ENCODE results near the gene CYP1B1. TPM values are rescaled to one million over a fixed set of nuclear protein-coding genes. Genes with fewer than 3 reads are reported as not detected.
"Not testable (repeated sequence)": the region's sequence is repeated elsewhere in the genome, so short reads cannot be mapped to it uniquely, and the experiment has no call there.

CYP1B1 gene
- total RNA-seq, 4 donors from 2014 or later = 10.7 to 19.6 (median 12.8) TPM

- Histone ChIP-seq H3K9me3 (no peaks in the 10 kb centered on the region), H3K4me3 (no peak overlapping the region), H3K27ac (no peak overlapping the region), H3K27me3 (no peaks in the 10 kb centered on the region), H3K36me3 (no peaks in the 10 kb centered on the region), H3K4me1 (peaks cover 46% of the 10 kb centered on the region)
- TF ChIP-seq POLR2A (IDR thresholded peaks at IDR 0.05) (no peak), POLR2AphosphoS5 (IDR thresholded peaks at IDR 0.05) (no peak), EP300 (IDR thresholded peaks at IDR 0.05) (no peak)
- TF ChIP-seq, protein P1, sequence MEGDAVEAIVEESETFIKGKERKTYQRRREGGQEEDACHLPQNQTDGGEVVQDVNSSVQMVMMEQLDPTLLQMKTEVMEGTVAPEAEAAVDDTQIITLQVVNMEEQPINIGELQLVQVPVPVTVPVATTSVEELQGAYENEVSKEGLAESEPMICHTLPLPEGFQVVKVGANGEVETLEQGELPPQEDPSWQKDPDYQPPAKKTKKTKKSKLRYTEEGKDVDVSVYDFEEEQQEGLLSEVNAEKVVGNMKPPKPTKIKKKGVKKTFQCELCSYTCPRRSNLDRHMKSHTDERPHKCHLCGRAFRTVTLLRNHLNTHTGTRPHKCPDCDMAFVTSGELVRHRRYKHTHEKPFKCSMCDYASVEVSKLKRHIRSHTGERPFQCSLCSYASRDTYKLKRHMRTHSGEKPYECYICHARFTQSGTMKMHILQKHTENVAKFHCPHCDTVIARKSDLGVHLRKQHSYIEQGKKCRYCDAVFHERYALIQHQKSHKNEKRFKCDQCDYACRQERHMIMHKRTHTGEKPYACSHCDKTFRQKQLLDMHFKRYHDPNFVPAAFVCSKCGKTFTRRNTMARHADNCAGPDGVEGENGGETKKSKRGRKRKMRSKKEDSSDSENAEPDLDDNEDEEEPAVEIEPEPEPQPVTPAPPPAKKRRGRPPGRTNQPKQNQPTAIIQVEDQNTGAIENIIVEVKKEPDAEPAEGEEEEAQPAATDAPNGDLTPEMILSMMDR (IDR thresholded peaks at IDR 0.05) = no peak
- no peak for DNase-seq (ENCODE audit: low spot score in 2 of 2)
- 55% methylated on average over 3 of the region's 3 CpGs for WGBS
These were observed 37.1 kb upstream of the CYP1B1 start for GRCh38 chr2:38113051-38113450.

GRCh38 chr2:38111350-38111749 lies 35.4 kb upstream of the CYP1B1 start:
- not testable (repeated sequence) for DNase-seq (ENCODE audit: low spot score in 2 of 2); H3K4me3 ChIP-seq; H3K27me3 ChIP-seq; H3K9me3 ChIP-seq; H3K27ac ChIP-seq; H3K36me3 ChIP-seq
- peaks cover 45% of the 10 kb centered on the region for H3K4me1 ChIP-seq
- 94% methylated on average over 4 of the region's 4 CpGs for WGBS

DNA sequence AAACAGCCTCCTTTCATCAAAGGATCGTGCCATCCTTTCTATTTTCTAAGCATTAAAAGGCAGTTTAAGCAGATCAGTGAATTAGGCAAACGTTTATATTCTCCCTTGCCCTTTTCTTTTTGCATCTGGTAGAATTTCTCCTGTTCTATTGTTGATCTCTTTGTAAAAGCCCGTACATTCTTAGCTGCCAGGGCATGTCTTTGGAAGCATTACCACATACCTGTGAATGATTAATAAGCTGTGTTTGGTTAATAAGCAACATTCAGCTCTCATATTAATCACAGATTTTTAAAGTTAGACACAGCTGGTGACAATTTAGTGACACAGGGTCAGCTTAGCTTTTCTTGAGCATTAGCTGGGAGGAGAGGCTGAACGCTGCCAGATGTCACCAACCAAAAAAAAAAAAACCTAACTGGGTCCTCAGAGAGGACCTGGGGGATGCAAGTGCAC lies 33.8 kb upstream of the CYP1B1 start:
- Histone ChIP-seq H3K27me3 (no peaks in the 10 kb centered on the region), H3K4me1 (peaks cover 38% of the 10 kb centered on the region), H3K36me3 (no peaks in the 10 kb centered on the region), H3K27ac (peak overlapping the region; percentile 77), H3K9me3 (no peaks in the 10 kb centered on the region), H3K4me3 (peak overlapping the region; percentile 12)
- 26% methylated on average over 4 of the region's 4 CpGs for WGBS
- DNase-seq (ENCODE audit: low spot score in 2 of 2) = no peak
- TF ChIP-seq, protein P1 (IDR thresholded peaks at IDR 0.05) = no peak
- TF ChIP-seq POLR2AphosphoS5 (IDR thresholded peaks at IDR 0.05) (no peak), EP300 (IDR thresholded peaks at IDR 0.05) (no peak), POLR2A (IDR thresholded peaks at IDR 0.05) (no peak)

DNA sequence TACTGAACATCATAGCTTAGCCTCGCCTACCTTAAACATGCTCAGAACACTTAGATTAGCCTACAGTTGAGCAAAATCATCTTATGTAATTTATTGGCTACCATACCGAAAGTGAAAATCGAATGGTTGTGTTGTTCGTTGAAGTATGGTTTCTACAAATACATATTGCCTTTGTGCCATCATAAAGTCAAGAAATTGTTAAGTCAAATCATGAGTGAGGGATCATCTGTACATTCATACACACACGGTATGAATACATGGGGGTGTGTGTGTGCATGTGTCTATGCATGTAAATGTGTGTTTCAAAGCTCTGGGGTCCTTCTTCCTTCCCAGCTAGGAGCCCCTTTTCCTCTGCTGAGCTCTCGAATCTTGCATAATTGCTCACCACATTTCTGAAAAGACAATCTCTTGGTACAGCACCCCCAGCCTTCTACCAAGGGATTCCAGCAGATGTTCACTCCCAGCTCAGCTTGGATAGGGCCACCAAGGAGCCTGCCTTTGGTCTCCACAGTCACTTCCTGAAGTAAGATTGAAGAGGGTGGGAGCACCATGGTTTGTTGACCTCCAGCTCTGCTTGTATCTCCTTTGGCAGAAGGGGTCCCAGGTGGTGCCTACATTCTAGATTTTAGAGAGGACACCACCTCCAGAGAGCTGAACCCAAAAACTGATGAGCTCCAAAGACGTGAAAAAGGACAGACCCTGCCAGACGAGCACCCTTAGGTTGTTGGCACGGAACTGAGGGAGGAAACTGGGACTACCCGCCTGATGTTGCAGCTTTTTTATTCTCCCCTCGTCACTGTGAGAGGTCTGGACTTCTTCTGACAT lies 33.2 kb upstream of the CYP1B1 start:
- DNase-seq (ENCODE audit: low spot score in 2 of 2) = no peak
- Histone ChIP-seq H3K4me3 (peak overlapping the region; percentile 12), H3K27ac (peak overlapping the region; percentile 77), H3K36me3 (no peaks in the 10 kb centered on the region), H3K9me3 (no peaks in the 10 kb centered on the region), H3K27me3 (no peaks in the 10 kb centered on the region), H3K4me1 (peaks cover 34% of the 10 kb centered on the region)
- no peak for TF ChIP-seq POLR2A (IDR thresholded peaks at IDR 0.05)
- no peak for TF ChIP-seq EP300 (IDR thresholded peaks at IDR 0.05)
- 53% methylated on average over 11 of the region's 11 CpGs for WGBS

- Histone ChIP-seq H3K27ac (no peak overlapping the region), H3K27me3 (no peaks in the 10 kb centered on the region), H3K4me3 (no peak overlapping the region), H3K9me3 (no peaks in the 10 kb centered on the region), H3K36me3 (no peaks in the 10 kb centered on the region), H3K4me1 (peaks cover 32% of the 10 kb centered on the region)
- TF ChIP-seq EP300 (IDR thresholded peaks at IDR 0.05) (no peak), POLR2AphosphoS5 (IDR thresholded peaks at IDR 0.05) (no peak)
- TF ChIP-seq, protein P1 (IDR thresholded peaks at IDR 0.05) = no peak
- 82% methylated on average over 17 of the region's 17 CpGs for WGBS
- DNase-seq (ENCODE audit: low spot score in 2 of 2) = no peak
These were observed 31.9 kb upstream of the CYP1B1 start for GRCh38 chr2:38107738-38108410.

- Histone ChIP-seq H3K4me3 (no peak overlapping the region), H3K4me1 (peaks cover 31% of the 10 kb centered on the region), H3K27me3 (no peaks in the 10 kb centered on the region), H3K36me3 (no peaks in the 10 kb centered on the region), H3K27ac (peak overlapping the region; percentile 72), H3K9me3 (no peaks in the 10 kb centered on the region)
- WGBS = 48% methylated on average over 7 of the region's 7 CpGs
- TF ChIP-seq EP300 (IDR thresholded peaks at IDR 0.05) (no peak), POLR2A (IDR thresholded peaks at IDR 0.05) (no peak), POLR2AphosphoS5 (IDR thresholded peaks at IDR 0.05) (no peak)
- TF ChIP-seq, protein P1 (IDR thresholded peaks at IDR 0.05) = no peak
- DNase-seq (ENCODE audit: low spot score in 2 of 2) = no peak
These were observed 30.6 kb upstream of the CYP1B1 start for GRCh38 chr2:38106405-38107094.

Measured in suprapubic skin (tissue), 4 donors.